HG03108 (cell line): ENCODE data around the gene ARL17B.
"Not testable (repeated sequence)": the region's sequence is repeated elsewhere in the genome, so short reads cannot be mapped to it uniquely, and the experiment has no call there.

Experiments
- ATAC-seq: cut with Tn5 transposase; IDR thresholded peaks from one replicate; pipeline ENCODE4 v1.9.1; 2021; ENCODE audit warnings: moderate library complexity; ENCODE audit not compliant: unreplicated experiment

ARL17B gene

GRCh38 chr17:46290906-46291546 is 70.5 kb downstream of the ARL17B start:
- peak; percentile 88 for ATAC-seq

GRCh38 chr17:46287587-46287986 is 74.0 kb downstream of the ARL17B start:
- ATAC-seq = not testable (repeated sequence)

GRCh38 chr17:46286764-46287221 is 74.8 kb downstream of the ARL17B start:
- not testable (repeated sequence) for ATAC-seq

GRCh38 chr17:46285500-46285899 is 76.1 kb downstream of the ARL17B start:
- not testable (repeated sequence) for ATAC-seq

GRCh38 chr17:46284467-46284866 is 77.1 kb downstream of the ARL17B start:
- not testable (repeated sequence) for ATAC-seq

- ATAC-seq = not testable (repeated sequence)
Observed at GRCh38 chr17:46282635-46283034, 78.9 kb downstream of the ARL17B start.

- not testable (repeated sequence) for ATAC-seq
Observed at GRCh38 chr17:46281336-46281735, 80.2 kb downstream of the ARL17B start.

GRCh38 chr17:46276728-46277479 is 84.7 kb downstream of the ARL17B start:
- not testable (repeated sequence) for ATAC-seq

GRCh38 chr17:46274238-46274637 is 87.3 kb downstream of the ARL17B start:
- ATAC-seq = no peak

GRCh38 chr17:46273541-46274236 is 87.9 kb downstream of the ARL17B start:
- ATAC-seq = no peak

- ATAC-seq = no peak
Observed at GRCh38 chr17:46270032-46270431, 91.5 kb downstream of the ARL17B start.

- peak; percentile 85 for ATAC-seq
Observed at GRCh38 chr17:46266656-46267544, 94.7 kb downstream of the ARL17B start.

- not testable (repeated sequence) for ATAC-seq
Observed at GRCh38 chr17:46266063-46266655, 95.4 kb downstream of the ARL17B start.

GRCh38 chr17:46264456-46265198 is 96.9 kb downstream of the ARL17B start:
- no peak for ATAC-seq

- ATAC-seq = no peak
Observed at GRCh38 chr17:46262271-46262670, 99.3 kb downstream of the ARL17B start.

GRCh38 chr17:46259845-46260661 is 101.5 kb downstream of the ARL17B start:
- peak; percentile 49 for ATAC-seq

- not testable (repeated sequence) for ATAC-seq
Observed at GRCh38 chr17:46256369-46256768, 105.2 kb downstream of the ARL17B start.

- ATAC-seq = not testable (repeated sequence)
Observed at GRCh38 chr17:46254215-46254614, 107.4 kb downstream of the ARL17B start.

GRCh38 chr17:46253722-46254121 is 107.8 kb downstream of the ARL17B start:
- ATAC-seq = not testable (repeated sequence)
